ENCODE measurements around the gene TAP2. TPM values are rescaled to one million over a fixed set of nuclear protein-coding genes. Genes with fewer than 3 reads are reported as not detected.

TAP2 gene
- total and polyA plus RNA-seq, 10 of the 15 experiments (the other 5 are each of a cell fraction or from before 2014, with no cell fraction given): 5.3 to 77.2 (median 35.3) TPM

- TF ChIP-seq ZNF24 (IDR thresholded peaks at IDR 0.05) (no peak), CREM (IDR thresholded peaks at IDR 0.05; ENCODE audit: low read depth) (peak; percentile 91), ATF7 (IDR thresholded peaks at IDR 0.05; ENCODE audit: low read depth) (peak; percentile 47; the same call in 1 of the 2 replicates), NFYB (IDR thresholded peaks at IDR 0.05; ENCODE audit: insufficient read depth, low read depth, low read length) (peak; percentile 84), KLF5 (IDR thresholded peaks at IDR 0.05; ENCODE audit: partially characterized antibody) (no peak), MXI1 (IDR thresholded peaks at IDR 0.05; ENCODE audit: low read depth, low read length) (no peak), RFX5 (IDR thresholded peaks at IDR 0.05; ENCODE audit: low read depth, low read length) (peak; percentile 98), SMAD5 (IDR thresholded peaks at IDR 0.05; ENCODE audit: low read depth) (no peak), CHD1 (IDR thresholded peaks at IDR 0.05; ENCODE audit: low read depth, low read length) (0 out of 2 replicates have a peak, but pooled peaks have one; percentile 77), CUX1 (IDR thresholded peaks at IDR 0.05; ENCODE audit: insufficient replicate concordance, low read depth, low read length) (no peak), HDAC2 (IDR thresholded peaks at IDR 0.05) (no peak), CREB1 (IDR thresholded peaks at IDR 0.05; ENCODE audit: low read depth) (peak; percentile 95), TCF7 (IDR thresholded peaks at IDR 0.05; ENCODE audit: borderline replicate concordance) (no peak), SIN3A (IDR thresholded peaks at IDR 0.05; ENCODE audit: low read depth, low read length) (0 out of 2 replicates have a peak, but pooled peaks have one; percentile 33), HDAC6 (IDR thresholded peaks at IDR 0.05; ENCODE audit: unreplicated experiment) (no peak), FOS (IDR thresholded peaks at IDR 0.05; ENCODE audit: borderline replicate concordance, extremely low read depth, insufficient read length) (peak; percentile 5), PBX3 (IDR thresholded peaks at IDR 0.05; ENCODE audit: insufficient replicate concordance, low read depth, low read length) (no peak), CEBPB (IDR thresholded peaks at IDR 0.05; ENCODE audit: borderline replicate concordance in 1 of 2, low read depth in 2 of 2, low read length in 2 of 2) (peak in 1 of 2 experiments; percentile 31; a peak in 1 of 4 replicates), BHLHE40 (IDR thresholded peaks at IDR 0.05; ENCODE audit: borderline replicate concordance in 1 of 2, low read depth in 2 of 2, low read length in 1 of 2) (peak; percentile 23 to 49; a peak in 2 of 4 replicates)
Measured at GRCh38 chr6:32816746-32817204, 21.8 kb downstream of the TAP2 start, which contains the start of gene HLA-DOB (continued).

All from GM12878 (cell line).